Endothelial cell of umbilical vein (primary cell): ENCODE results near the gene BAZ1A. TPM values are rescaled to one million over a fixed set of nuclear protein-coding genes. Genes with fewer than 3 reads are reported as not detected.

Experiments used
- BruUV-seq: library from RNA; stranded (reverse); fragments of 400-500 nt; replicated peaks from 2 replicates; lab custom pipeline; 2021; lab: Mats Ljungman, UMichigan
- CTCF ChIA-PET: fragments of 300-600, 350-600 bp; sonication (Branson Sonifier 250); formaldehyde crosslinking; loops from one replicate; lab custom pipeline; 2021; ENCODE audit warnings: antibody characterized with exemption, inconsistent platforms; lab: Charles Lee
- POLR2A ChIA-PET: fragments of 300-600, 350-600 bp; sonication (Branson Sonifier 250); formaldehyde crosslinking; loops from one replicate; lab custom pipeline; 2021; ENCODE audit warnings: antibody characterized with exemption, inconsistent platforms; lab: Charles Lee
- DNase-seq: peaks from one replicate; pipeline ENCODE4 v3.0.0-alpha.2; 2011; ENCODE audit warnings: low read depth, low spot score
- FAIRE-seq: peaks from 2 replicates; lab custom pipeline; 2011; peaks lifted over from hg19 to GRCh38; lab: Jason Lieb, UNC
- H2AFZ ChIP-seq: 2 replicates; pipeline ENCODE4 v1.6.0; 2012; ENCODE audit warnings: low read depth, low read length, control low read depth, inconsistent platforms
- H3K27ac ChIP-seq: 2 replicates; pipeline ENCODE4 v1.5.1; 2011; ENCODE audit warnings: low read depth, mild to moderate bottlenecking, control low read depth, low read length, moderate library complexity; ENCODE audit not compliant: insufficient read depth
- H3K27me3 ChIP-seq, 2 experiments: 2 replicates each; pipeline versions ENCODE4 v1.6.0 to v1.6.1; 2011; ENCODE audit warnings: low read length in 2 of 2, mixed read lengths in 1 of 2; ENCODE audit not compliant: control insufficient read depth in 2 of 2, insufficient read depth in 2 of 2
- H3K36me3 ChIP-seq, 2 experiments: 2 replicates in 1 of 2; 3 replicates in 1 of 2; pipeline ENCODE4 v1.5.1; 2011; ENCODE audit warnings: low read length in 2 of 2, mild to moderate bottlenecking in 1 of 2, moderate library complexity in 1 of 2; ENCODE audit not compliant: control insufficient read depth in 2 of 2, insufficient read depth in 2 of 2; ENCODE audit errors: extremely low read depth in 1 of 2
- H3K4me1 ChIP-seq: 3 replicates; pipeline ENCODE4 v1.5.1; 2011; ENCODE audit warnings: mild to moderate bottlenecking, low read length; ENCODE audit not compliant: control insufficient read depth, insufficient read depth; ENCODE audit errors: extremely low read depth
- H3K4me2 ChIP-seq: 2 replicates; pipeline ENCODE4 v1.6.1; 2011; ENCODE audit warnings: low read length, control low read depth, mixed read lengths; ENCODE audit not compliant: insufficient read depth
- H3K4me3 ChIP-seq, 3 experiments: fragments of 200-600 bp in 1 of 3; sonication (generic), shearing (Covaris generic) in 1 of 3; replicated peaks in 1 of 3; 2 replicates each; pipeline ENCODE4 v1.5.1; 2011 to 2016; ENCODE audit warnings: control low read depth in 3 of 3, low read length in 3 of 3, mild to moderate bottlenecking in 2 of 3, inconsistent platforms in 1 of 3, low read depth in 1 of 3, moderate library complexity in 1 of 3; ENCODE audit not compliant: insufficient read depth in 1 of 3
- H3K79me2 ChIP-seq: 2 replicates; pipeline ENCODE4 v1.6.0; 2012; ENCODE audit warnings: low read length, inconsistent platforms; ENCODE audit not compliant: control insufficient read depth, insufficient read depth
- H3K9ac ChIP-seq: replicated peaks from 2 replicates; pipeline ENCODE3; 2011; ENCODE audit warnings: low read length, control low read depth; ENCODE audit not compliant: insufficient read depth; ENCODE audit errors: extremely low read depth
- H3K9me1 ChIP-seq: replicated peaks from 3 replicates; pipeline ENCODE4 v1.6.0; 2011; ENCODE audit warnings: mild to moderate bottlenecking, low read length; ENCODE audit not compliant: control insufficient read depth, insufficient read depth; ENCODE audit errors: extremely low read depth
- H3K9me3 ChIP-seq: replicated peaks from 2 replicates; pipeline ENCODE4 v1.5.1; 2012; ENCODE audit warnings: low read length, inconsistent platforms; ENCODE audit not compliant: control insufficient read depth, insufficient read depth
- H4K20me1 ChIP-seq: replicated peaks from 2 replicates; pipeline ENCODE3; 2011; ENCODE audit warnings: mild to moderate bottlenecking, low read length; ENCODE audit not compliant: control insufficient read depth, insufficient read depth; ENCODE audit errors: extremely low read depth
- CTCF ChIP-seq, 2 donors: IDR thresholded peaks; 1 replicate in 1 of 2; 2 replicates in 1 of 2; pipeline ENCODE4 v1.5.1; 2011; ENCODE audit warnings: low read length in 2 of 2, mild to moderate bottlenecking in 2 of 2, moderate library complexity in 2 of 2, control low read depth in 1 of 2, inconsistent platforms in 1 of 2, low read depth in 1 of 2; ENCODE audit not compliant: insufficient read depth in 1 of 2; ENCODE audit errors: extremely low read depth in 1 of 2
- FOS ChIP-seq: IDR thresholded peaks from 2 replicates; pipeline ENCODE4 v1.6.1; 2011; ENCODE audit warnings: mild to moderate bottlenecking, low read length, moderate library complexity, borderline replicate concordance; ENCODE audit not compliant: insufficient read depth
- JUN ChIP-seq: IDR thresholded peaks from 2 replicates; pipeline ENCODE4 v1.6.1; 2011; ENCODE audit warnings: borderline replicate concordance, low read depth; ENCODE audit not compliant: insufficient read length, insufficient read depth
- MYC ChIP-seq: IDR thresholded peaks from one replicate; pipeline ENCODE4 v1.6.1; 2011; ENCODE audit warnings: mild to moderate bottlenecking, low read depth, low read length
- POLR2AphosphoS5 ChIP-seq: IDR thresholded peaks from 2 replicates; pipeline ENCODE4 v1.6.1; 2012; ENCODE audit warnings: low read depth, mild to moderate bottlenecking, control low read depth, low read length, moderate library complexity; ENCODE audit not compliant: insufficient read depth
- dilution Hi-C: fragments of 300-500 bp; cut with MboI; formaldehyde crosslinking; loops from one replicate; pipeline ENCODE4 v1.15.0; 2019; ENCODE audit warnings: low sequenced_read_pairs; ENCODE audit not compliant: extremely low pct_ligation_motif_present
- intact Hi-C: fragments of 100-400 bp; cut with micrococcal nuclease; formaldehyde crosslinking; loops from one replicate; pipeline ENCODE4 v1.10.0; 2022
- polyA plus RNA-seq, 4 experiments: library from polyadenylated mRNA; depleted of rRNA in 3 of 4; stranded (reverse) in 3 of 4; unstranded in 1 of 4; fragments of >200 nt; gene quantifications; 2 replicates each; pipeline versions ENCODE4 v1.2.1 to v1.2.3, GENCODE V29; 2011 to 2012; ENCODE audit warnings: missing spikeins in 1 of 4
- total RNA-seq: library from RNA; stranded (reverse); gene quantifications from 2 replicates; pipeline ENCODE4 v1.2.3, GENCODE V29; 2021

Gene BAZ1A
- total and polyA plus RNA-seq, 2 donors (not counting 3 experiments of a cell fraction or from before 2014, with no cell fraction given) = 15.2 to 52.1 TPM

DNA sequence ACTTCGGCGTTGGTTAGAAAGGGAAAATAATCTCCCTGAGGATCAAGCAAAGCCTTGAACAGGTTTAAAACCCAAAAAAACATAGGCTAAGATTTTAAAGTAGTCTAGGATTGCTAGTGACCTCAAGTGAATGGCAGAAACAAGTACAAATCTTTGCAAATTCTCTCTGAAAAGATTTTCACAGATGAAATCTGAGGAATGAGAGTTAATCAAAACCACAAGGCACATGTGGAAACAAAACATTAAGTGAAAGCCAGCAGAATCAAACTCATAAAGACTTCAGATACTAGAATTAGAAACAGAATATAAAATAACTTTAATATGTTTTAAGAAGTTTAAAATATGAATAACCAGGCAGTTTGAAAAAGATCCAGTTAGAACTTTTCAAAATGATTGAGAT lies 108.6 kb downstream of the BAZ1A start:
- POLR2A ChIA-PET = no interaction called here
- no peak overlapping the region for H3K9ac ChIP-seq
- DNase-seq (no peak), FAIRE-seq (no peak)
- no peaks in the 10 kb centered on the region for H3K9me3 ChIP-seq
- no peaks in the 10 kb centered on the region for H3K9me1 ChIP-seq
- no peaks in the 10 kb centered on the region for H3K79me2 ChIP-seq
- no peak overlapping the region for H3K27ac ChIP-seq
- CTCF ChIA-PET = interaction anchor here (1.0 to 2.4 kb wide), 5 partner anchors 14 to 95 kb away, joined by 3 to 6 read pairs (median 4); no protein-coding TSS in a partner anchor
- H2AFZ ChIP-seq = no peak overlapping the region
- no peak overlapping the region for H3K4me3 ChIP-seq
- H3K4me2 ChIP-seq = no peak overlapping the region
- intact Hi-C loops = no loop called here
- H3K36me3 ChIP-seq = peaks cover 9 to 25% of the 10 kb centered on the region in 2 experiments
- no peaks in the 10 kb centered on the region for H4K20me1 ChIP-seq
- dilution Hi-C loops = no loop called here
- no peaks in the 10 kb centered on the region for H3K27me3 ChIP-seq
- TF ChIP-seq MYC = no peak
- TF ChIP-seq CTCF (IDR thresholded peaks at IDR 0.05; ENCODE audit: extremely low read depth in 1 of 2, insufficient read depth in 1 of 2, low read depth in 1 of 2, low read length in 2 of 2) = no peak
- TF ChIP-seq JUN = no peak
- TF ChIP-seq POLR2AphosphoS5 = no peak
- no TSS peak for BruUV-seq
- no peaks in the 10 kb centered on the region for H3K4me1 ChIP-seq

- no peaks in the 10 kb centered on the region for H3K79me2 ChIP-seq
- CTCF ChIA-PET = interaction anchor here (1.2 to 2.4 kb wide), 5 partner anchors 13 to 95 kb away, joined by 3 to 6 read pairs (median 4); no protein-coding TSS in a partner anchor
- H3K4me2 ChIP-seq = no peak overlapping the region
- H3K9me1 ChIP-seq = no peaks in the 10 kb centered on the region
- H3K9me3 ChIP-seq = no peaks in the 10 kb centered on the region
- BruUV-seq = no TSS peak
- H3K36me3 ChIP-seq = peaks cover 9 to 30% of the 10 kb centered on the region in 2 experiments
- no peak overlapping the region for H3K4me3 ChIP-seq
- POLR2A ChIA-PET = interaction anchor here (0.6 kb wide), 1 partner anchor 56 kb away, joined by 3 read pairs; no protein-coding TSS in a partner anchor
- TF ChIP-seq POLR2AphosphoS5 = no peak
- peak in 1 of 2 donors; percentile 2 for TF ChIP-seq CTCF (IDR thresholded peaks at IDR 0.05; ENCODE audit: extremely low read depth in 1 of 2, insufficient read depth in 1 of 2, low read depth in 1 of 2, low read length in 2 of 2)
- TF ChIP-seq FOS = no peak
- H2AFZ ChIP-seq = no peak overlapping the region
- no peak overlapping the region for H3K27ac ChIP-seq
- DNase-seq (no peak), FAIRE-seq (no peak)
- dilution Hi-C loops = no loop called here
- no peaks in the 10 kb centered on the region for H3K4me1 ChIP-seq
- intact Hi-C loops = no loop called here
- no peaks in the 10 kb centered on the region for H3K27me3 ChIP-seq
- no peaks in the 10 kb centered on the region for H4K20me1 ChIP-seq
- H3K9ac ChIP-seq = no peak overlapping the region
Observed at GRCh38 chr14:34766060-34766459, 109.1 kb downstream of the BAZ1A start.
